HUES64 (cell line): ENCODE results near the gene ATPAF1.
"Not testable (repeated sequence)": the region's sequence is repeated elsewhere in the genome, so short reads cannot be mapped to it uniquely, and the experiment has no call there.

Experiments
- H3K27ac ChIP-seq: 2 replicates; pipeline ENCODE4 v1.7.0; 2013; ENCODE audit warnings: low read depth, low read length, inconsistent platforms
- H3K27me3 ChIP-seq: 2 replicates; pipeline ENCODE4 v1.6.1; 2013; ENCODE audit warnings: mild to moderate bottlenecking, low read length; ENCODE audit not compliant: insufficient read depth
- H3K36me3 ChIP-seq: 2 replicates; pipeline ENCODE4 v1.6.1; 2013; ENCODE audit warnings: mild to moderate bottlenecking, low read length; ENCODE audit not compliant: insufficient read depth
- H3K4me1 ChIP-seq: 2 replicates; pipeline ENCODE4 v1.6.1; 2013; ENCODE audit warnings: mild to moderate bottlenecking, low read length, moderate library complexity; ENCODE audit not compliant: insufficient read depth
- H3K4me3 ChIP-seq: 2 replicates; pipeline ENCODE4 v1.5.1; 2013; ENCODE audit warnings: mild to moderate bottlenecking, low read length, moderate library complexity
- H3K9ac ChIP-seq: 2 replicates; pipeline ENCODE4 v1.6.1; 2013; ENCODE audit warnings: mild to moderate bottlenecking, low read depth, low read length
- H3K9me3 ChIP-seq: 2 replicates; pipeline ENCODE4 v1.6.1; 2013; ENCODE audit warnings: low read depth, low read length; ENCODE audit not compliant: insufficient read depth
- WGBS: fragments of 150-250, 120-280 bp; methylation state at CpG from one replicate; pipeline ENCODE4 v1.1.7; 2013; ENCODE audit warnings: missing lambda C conversion rate; 5-methylcytosine and 5-hydroxymethylcytosine counted together

The ATPAF1 gene

GRCh38 chr1:46659307-46659870 is 8.8 kb downstream of the ATPAF1 start:
- H3K36me3 ChIP-seq = peaks cover 69% of the 10 kb centered on the region
- WGBS = 94% methylated on average over 2 of the region's 2 CpGs
- H3K9me3 ChIP-seq = no peaks in the 10 kb centered on the region
- H3K27me3 ChIP-seq = no peaks in the 10 kb centered on the region
- no peaks in the 10 kb centered on the region for H3K4me1 ChIP-seq
- no peak overlapping the region for H3K27ac ChIP-seq
- H3K4me3 ChIP-seq = no peak overlapping the region
- no peak overlapping the region for H3K9ac ChIP-seq

- H3K4me1 ChIP-seq = no peaks in the 10 kb centered on the region
- no peaks in the 10 kb centered on the region for H3K9me3 ChIP-seq
- no peak overlapping the region for H3K27ac ChIP-seq
- peaks cover 73% of the 10 kb centered on the region for H3K36me3 ChIP-seq
- H3K27me3 ChIP-seq = no peaks in the 10 kb centered on the region
- H3K4me3 ChIP-seq = no peak overlapping the region
- no peak overlapping the region for H3K9ac ChIP-seq
- WGBS = 94% methylated on average over 1 of the region's 1 CpG
These were observed 10.4 kb downstream of the ATPAF1 start for GRCh38 chr1:46657775-46658174.

- 97% methylated on average over 2 of the region's 2 CpGs for WGBS
- Histone ChIP-seq H3K9me3 (no peaks in the 10 kb centered on the region), H3K36me3 (peaks cover 84% of the 10 kb centered on the region), H3K9ac (no peak overlapping the region), H3K27ac (no peak overlapping the region), H3K4me3 (no peak overlapping the region), H3K27me3 (no peaks in the 10 kb centered on the region), H3K4me1 (no peaks in the 10 kb centered on the region)
These were observed 11.5 kb downstream of the ATPAF1 start for GRCh38 chr1:46656643-46657042.

- Histone ChIP-seq H3K9ac (no peak overlapping the region), H3K9me3 (no peaks in the 10 kb centered on the region), H3K27me3 (no peaks in the 10 kb centered on the region), H3K4me3 (no peak overlapping the region), H3K27ac (no peak overlapping the region), H3K36me3 (peaks cover 80% of the 10 kb centered on the region), H3K4me1 (no peaks in the 10 kb centered on the region)
These were observed 12.3 kb downstream of the ATPAF1 start for GRCh38 chr1:46655848-46656247.

- H3K36me3 ChIP-seq = peaks cover 84% of the 10 kb centered on the region
- H3K27ac ChIP-seq, H3K4me1 ChIP-seq, H3K4me3 ChIP-seq, H3K27me3 ChIP-seq, H3K9ac ChIP-seq: not testable (repeated sequence)
- peaks cover 11% of the 10 kb centered on the region; the same call in 1 of the 2 replicates for H3K9me3 ChIP-seq
- WGBS = 83% methylated on average over 2 of the region's 2 CpGs
These were observed 13.5 kb downstream of the ATPAF1 start for GRCh38 chr1:46654698-46655097.

- Histone ChIP-seq H3K9me3 (peaks cover 13% of the 10 kb centered on the region; the same call in 1 of the 2 replicates), H3K9ac (no peak overlapping the region), H3K27me3 (no peaks in the 10 kb centered on the region), H3K4me1 (no peaks in the 10 kb centered on the region), H3K4me3 (no peak overlapping the region), H3K36me3 (peaks cover 84% of the 10 kb centered on the region), H3K27ac (no peak overlapping the region)
- WGBS = 94% methylated on average over 1 of the region's 1 CpG
These were observed 14.2 kb downstream of the ATPAF1 start for GRCh38 chr1:46654012-46654411.

- no peak overlapping the region for H3K9ac ChIP-seq
- H3K4me1 ChIP-seq = no peaks in the 10 kb centered on the region
- H3K27ac ChIP-seq = no peak overlapping the region
- H3K36me3 ChIP-seq = peaks cover 82% of the 10 kb centered on the region
- H3K4me3 ChIP-seq = no peak overlapping the region
- 94% methylated on average over 2 of the region's 2 CpGs for WGBS
- peaks cover 13% of the 10 kb centered on the region; the same call in 1 of the 2 replicates for H3K9me3 ChIP-seq
- H3K27me3 ChIP-seq = no peaks in the 10 kb centered on the region
These were observed 14.7 kb downstream of the ATPAF1 start for GRCh38 chr1:46653405-46653958.

GRCh38 chr1:46652321-46653100 is 15.7 kb downstream of the ATPAF1 start:
- Histone ChIP-seq H3K27ac (no peak overlapping the region), H3K9ac (no peak overlapping the region), H3K4me1 (no peaks in the 10 kb centered on the region), H3K36me3 (peaks cover 79% of the 10 kb centered on the region), H3K4me3 (no peak overlapping the region), H3K9me3 (peaks cover 13% of the 10 kb centered on the region; the same call in 1 of the 2 replicates), H3K27me3 (no peaks in the 10 kb centered on the region)
- WGBS = 98% methylated on average over 4 of the region's 6 CpGs

GRCh38 chr1:46651152-46651551 is 17.0 kb downstream of the ATPAF1 start:
- 100% methylated on average over 1 of the region's 3 CpGs for WGBS
- H3K36me3 ChIP-seq = peaks cover 79% of the 10 kb centered on the region

GRCh38 chr1:46650491-46650890 is 17.7 kb downstream of the ATPAF1 start:
- peaks cover 72% of the 10 kb centered on the region for H3K36me3 ChIP-seq
- H3K27ac ChIP-seq = no peak overlapping the region
- H3K27me3 ChIP-seq = no peaks in the 10 kb centered on the region
- H3K9me3 ChIP-seq = peaks cover 13% of the 10 kb centered on the region; the same call in 1 of the 2 replicates
- no peak overlapping the region for H3K4me3 ChIP-seq
- 88% methylated on average over 1 of the region's 3 CpGs for WGBS
- no peaks in the 10 kb centered on the region for H3K4me1 ChIP-seq
- H3K9ac ChIP-seq = no peak overlapping the region

More at GRCh38 chr1:46651152-46651551, 17.0 kb downstream of the ATPAF1 start:
- H3K9me3 ChIP-seq = peaks cover 13% of the 10 kb centered on the region; the same call in 1 of the 2 replicates
- H3K4me1 ChIP-seq, H3K9ac ChIP-seq, H3K27ac ChIP-seq, H3K4me3 ChIP-seq, H3K27me3 ChIP-seq: not testable (repeated sequence)

GRCh38 chr1:46649764-46650163 is 18.4 kb downstream of the ATPAF1 start:
- Histone ChIP-seq H3K27ac (no peak overlapping the region), H3K9ac (no peak overlapping the region), H3K27me3 (no peaks in the 10 kb centered on the region), H3K36me3 (peaks cover 68% of the 10 kb centered on the region), H3K4me3 (no peak overlapping the region), H3K4me1 (no peaks in the 10 kb centered on the region), H3K9me3 (peaks cover 13% of the 10 kb centered on the region; the same call in 1 of the 2 replicates)
- 97% methylated on average over 2 of the region's 2 CpGs for WGBS
